ENCODE results near the gene PTH1R. TPM values are rescaled to one million over a fixed set of nuclear protein-coding genes. Genes with fewer than 3 reads are reported as not detected.
"Not testable (repeated sequence)": the region's sequence is repeated elsewhere in the genome, so short reads cannot be mapped to it uniquely, and the experiment has no call there.

Gene PTH1R
- total and polyA plus RNA-seq, 2 experiments from 2014 or later, result 0.60 to 1.3 TPM

- peak overlapping the region; percentile 36 for H3K4me2 ChIP-seq (ENCODE audit: unreplicated experiment)
- H3K9ac ChIP-seq, result peak overlapping the region; percentile 38; the same call in 1 of the 2 replicates
- no peaks in the 10 kb centered on the region for H3K36me3 ChIP-seq (ENCODE audit: low read depth)
- H2AFZ ChIP-seq, result peak overlapping the region; percentile 7; the same call in 1 of the 2 replicates
- no peaks in the 10 kb centered on the region for H3K27me3 ChIP-seq (replicated peaks; ENCODE audit: insufficient read depth)
- TF ChIP-seq EZH2 (IDR thresholded peaks at IDR 0.05; ENCODE audit: insufficient read depth, poor library complexity, severe bottlenecking) (no peak), EZH2phosphoT487 (IDR thresholded peaks at IDR 0.05; ENCODE audit: insufficient read depth, low read depth) (no peak)
- H3K79me2 ChIP-seq (ENCODE audit: insufficient read depth), result no peaks in the 10 kb centered on the region
- H4K20me1 ChIP-seq (ENCODE audit: insufficient read depth), result no peaks in the 10 kb centered on the region
- no peaks in the 10 kb centered on the region for H3K9me2 ChIP-seq (ENCODE audit: insufficient read depth)
- H3F3A ChIP-seq (ENCODE audit: insufficient read depth), result peaks cover 15% of the 10 kb centered on the region
- H3K27ac ChIP-seq, result peak overlapping the region; percentile 36
- peaks cover 22% of the 10 kb centered on the region for H3K4me1 ChIP-seq (ENCODE audit: insufficient read depth)
- in situ Hi-C loops (cut with MboI), result no loop called here
- no peaks in the 10 kb centered on the region for H3K9me3 ChIP-seq (ENCODE audit: low read depth)
- H3K4me3 ChIP-seq, result no peak overlapping the region
- peak; percentile 71 for DNase-seq
- WGBS, 2 experiments (ENCODE audit: low coverage in 1 of 2, low lambda C conversion rate in 2 of 2, missing lambda C conversion rate in 2 of 2), result 19 to 20% methylated on average over 23 to 24 of the region's 24 CpGs
Observed at GRCh38 chr3:46908294-46908985, 30.9 kb downstream of the PTH1R start.

- 12 to 24% methylated on average over 6 to 7 of the region's 8 CpGs for WGBS, 2 experiments (ENCODE audit: low coverage in 1 of 2, low lambda C conversion rate in 2 of 2, missing lambda C conversion rate in 2 of 2)
- DNase-seq, result no peak
- H3K79me2 ChIP-seq (ENCODE audit: insufficient read depth), result no peaks in the 10 kb centered on the region
- TF ChIP-seq EZH2 (IDR thresholded peaks at IDR 0.05; ENCODE audit: insufficient read depth, poor library complexity, severe bottlenecking), result no peak
- no peak for TF ChIP-seq EZH2phosphoT487 (IDR thresholded peaks at IDR 0.05; ENCODE audit: insufficient read depth, low read depth)
- no peak overlapping the region for H3K27ac ChIP-seq
- no peaks in the 10 kb centered on the region for H3K9me3 ChIP-seq (ENCODE audit: low read depth)
- no peaks in the 10 kb centered on the region for H3K9me2 ChIP-seq (ENCODE audit: insufficient read depth)
- no peak overlapping the region for H3K4me3 ChIP-seq
- no peaks in the 10 kb centered on the region for H3K36me3 ChIP-seq (ENCODE audit: low read depth)
- peaks cover 15% of the 10 kb centered on the region for H3F3A ChIP-seq (ENCODE audit: insufficient read depth)
- in situ Hi-C loops (cut with MboI), result no loop called here
- H2AFZ ChIP-seq, result peak overlapping the region; percentile 54
- H3K27me3 ChIP-seq (replicated peaks; ENCODE audit: insufficient read depth), result no peaks in the 10 kb centered on the region
- peak overlapping the region; percentile 35 for H3K9ac ChIP-seq
- peak overlapping the region; percentile 65 for H3K4me2 ChIP-seq (ENCODE audit: unreplicated experiment)
- H4K20me1 ChIP-seq (ENCODE audit: insufficient read depth), result no peaks in the 10 kb centered on the region
- H3K4me1 ChIP-seq (ENCODE audit: insufficient read depth), result peaks cover 20% of the 10 kb centered on the region
Observed at GRCh38 chr3:46908986-46909534, 31.5 kb downstream of the PTH1R start.

- H3K27ac ChIP-seq, result no peak overlapping the region
- no peaks in the 10 kb centered on the region for H3K9me3 ChIP-seq (ENCODE audit: low read depth)
- no peaks in the 10 kb centered on the region for H3K27me3 ChIP-seq (replicated peaks; ENCODE audit: insufficient read depth)
- WGBS, 2 experiments (ENCODE audit: low coverage in 1 of 2, low lambda C conversion rate in 2 of 2, missing lambda C conversion rate in 2 of 2), result 8 to 11% methylated on average over 18 of the region's 18 CpGs
- no peaks in the 10 kb centered on the region for H4K20me1 ChIP-seq (ENCODE audit: insufficient read depth)
- in situ Hi-C loops (cut with MboI), result no loop called here
- H2AFZ ChIP-seq, result peak overlapping the region; percentile 54
- H3K9me2 ChIP-seq (ENCODE audit: insufficient read depth), result no peaks in the 10 kb centered on the region
- no peak for TF ChIP-seq EZH2 (IDR thresholded peaks at IDR 0.05; ENCODE audit: insufficient read depth, poor library complexity, severe bottlenecking)
- TF ChIP-seq EZH2phosphoT487 (IDR thresholded peaks at IDR 0.05; ENCODE audit: insufficient read depth, low read depth), result no peak
- peak; percentile 94 for DNase-seq
- no peak overlapping the region for H3K4me3 ChIP-seq
- peaks cover 15% of the 10 kb centered on the region for H3F3A ChIP-seq (ENCODE audit: insufficient read depth)
- H3K36me3 ChIP-seq (ENCODE audit: low read depth), result no peaks in the 10 kb centered on the region
- H3K79me2 ChIP-seq (ENCODE audit: insufficient read depth), result no peaks in the 10 kb centered on the region
- H3K9ac ChIP-seq, result peak overlapping the region; percentile 59
- peaks cover 20% of the 10 kb centered on the region for H3K4me1 ChIP-seq (ENCODE audit: insufficient read depth)
- H3K4me2 ChIP-seq (ENCODE audit: unreplicated experiment), result peak overlapping the region; percentile 65
Observed at GRCh38 chr3:46909535-46910161, 32.1 kb downstream of the PTH1R start.

- H4K20me1 ChIP-seq (ENCODE audit: insufficient read depth), result no peaks in the 10 kb centered on the region
- peaks cover 20% of the 10 kb centered on the region for H3F3A ChIP-seq (ENCODE audit: insufficient read depth)
- DNase-seq, result no peak
- no peaks in the 10 kb centered on the region for H3K9me3 ChIP-seq (ENCODE audit: low read depth)
- H3K36me3 ChIP-seq (ENCODE audit: low read depth), result no peaks in the 10 kb centered on the region
- H3K4me2 ChIP-seq (ENCODE audit: unreplicated experiment), result no peak overlapping the region
- peak overlapping the region; percentile 59; the same call in 1 of the 2 replicates for H3K9ac ChIP-seq
- peak overlapping the region; percentile 54 for H2AFZ ChIP-seq
- TF ChIP-seq EZH2phosphoT487 (IDR thresholded peaks at IDR 0.05; ENCODE audit: insufficient read depth, low read depth) (no peak), EZH2 (IDR thresholded peaks at IDR 0.05; ENCODE audit: insufficient read depth, poor library complexity, severe bottlenecking) (no peak)
- peaks cover 20% of the 10 kb centered on the region for H3K4me1 ChIP-seq (ENCODE audit: insufficient read depth)
- in situ Hi-C loops (cut with MboI), result no loop called here
- no peaks in the 10 kb centered on the region for H3K9me2 ChIP-seq (ENCODE audit: insufficient read depth)
- no peak overlapping the region for H3K27ac ChIP-seq
- no peaks in the 10 kb centered on the region for H3K27me3 ChIP-seq (replicated peaks; ENCODE audit: insufficient read depth)
- 59 to 72% methylated on average over 6 of the region's 6 CpGs for WGBS, 2 experiments (ENCODE audit: low coverage in 1 of 2, low lambda C conversion rate in 2 of 2, missing lambda C conversion rate in 2 of 2)
- H3K79me2 ChIP-seq (ENCODE audit: insufficient read depth), result no peaks in the 10 kb centered on the region
- H3K4me3 ChIP-seq, result no peak overlapping the region
Observed at GRCh38 chr3:46910166-46910760, 32.7 kb downstream of the PTH1R start.

GRCh38 chr3:46910914-46911313 lies 33.4 kb downstream of the PTH1R start:
- WGBS, 2 experiments (ENCODE audit: low coverage in 1 of 2, low lambda C conversion rate in 2 of 2, missing lambda C conversion rate in 2 of 2), result 81 to 89% methylated on average over 10 of the region's 10 CpGs

More at GRCh38 chr3:46910914-46911313, 33.4 kb downstream of the PTH1R start:
- H3K9ac ChIP-seq; DNase-seq; H3K36me3 ChIP-seq (ENCODE audit: low read depth); H3K79me2 ChIP-seq (ENCODE audit: insufficient read depth); H3K9me3 ChIP-seq (ENCODE audit: low read depth); H4K20me1 ChIP-seq (ENCODE audit: insufficient read depth); H2AFZ ChIP-seq; H3K4me3 ChIP-seq; H3K9me2 ChIP-seq (ENCODE audit: insufficient read depth); H3K27ac ChIP-seq; in situ Hi-C loops (cut with MboI); H3K27me3 ChIP-seq (replicated peaks; ENCODE audit: insufficient read depth); H3K4me2 ChIP-seq (ENCODE audit: unreplicated experiment): not testable (repeated sequence)
- H3F3A ChIP-seq (ENCODE audit: insufficient read depth), result peaks cover 20% of the 10 kb centered on the region
- peaks cover 20% of the 10 kb centered on the region for H3K4me1 ChIP-seq (ENCODE audit: insufficient read depth)
